GM19324 (cell line): Measurements from ENCODE around the gene TGFBI.

ENCODE experiments used
- ATAC-seq: cut with Tn5 transposase; IDR thresholded peaks from one replicate; pipeline ENCODE4 v1.9.1; 2021; ENCODE audit warnings: mild to moderate bottlenecking, moderate library complexity; ENCODE audit not compliant: unreplicated experiment, low FRiP score

TGFBI gene

GRCh38 chr5:136000932-136001331 is 27.9 kb upstream of the TGFBI start:
- ATAC-seq: no peak

GRCh38 chr5:136001466-136001981 is 27.3 kb upstream of the TGFBI start:
- no peak for ATAC-seq

GRCh38 chr5:136004436-136004835 is 24.4 kb upstream of the TGFBI start:
- no peak for ATAC-seq

GRCh38 chr5:136005476-136005875 is 23.3 kb upstream of the TGFBI start:
- no peak for ATAC-seq

- ATAC-seq: no peak
These were observed 22.6 kb upstream of the TGFBI start for GRCh38 chr5:136006164-136006563.

GRCh38 chr5:136006761-136007251 is 22.0 kb upstream of the TGFBI start:
- ATAC-seq: no peak

- ATAC-seq: no peak
These were observed 21.5 kb upstream of the TGFBI start for GRCh38 chr5:136007271-136007670.

- ATAC-seq: no peak
These were observed 17.3 kb upstream of the TGFBI start for GRCh38 chr5:136011414-136012001.

- ATAC-seq: no peak
These were observed 16.6 kb upstream of the TGFBI start for GRCh38 chr5:136012041-136012804.

GRCh38 chr5:136013559-136013958 is 15.2 kb upstream of the TGFBI start:
- ATAC-seq: no peak

- ATAC-seq: no peak
These were observed 14.5 kb upstream of the TGFBI start for GRCh38 chr5:136014049-136015002.

- no peak for ATAC-seq
These were observed 13.8 kb upstream of the TGFBI start for GRCh38 chr5:136015003-136015375.

GRCh38 chr5:136015966-136016650 is 12.7 kb upstream of the TGFBI start:
- ATAC-seq: no peak

GRCh38 chr5:136016945-136017530 is 11.8 kb upstream of the TGFBI start:
- no peak for ATAC-seq

- no peak for ATAC-seq
These were observed 9.7 kb upstream of the TGFBI start for GRCh38 chr5:136018814-136019783.

- no peak for ATAC-seq
These were observed 8.8 kb upstream of the TGFBI start for GRCh38 chr5:136020001-136020382.

GRCh38 chr5:136020383-136021015 is 8.3 kb upstream of the TGFBI start:
- ATAC-seq: no peak

GRCh38 chr5:136021016-136021405 is 7.8 kb upstream of the TGFBI start:
- ATAC-seq: no peak
